B cell (primary cell): Measurements from ENCODE around the gene COL28A1.

Source experiments
- EZH2 ChIP-seq: IDR thresholded peaks from 2 replicates; pipeline ENCODE4 v1.6.1; 2012; ENCODE audit warnings: borderline replicate concordance, low read depth, mild to moderate bottlenecking, moderate library complexity, low read length; ENCODE audit not compliant: insufficient read depth, poor library complexity, severe bottlenecking
- TF ChIP-seq, protein P1 (sequence below): fragments of 200-600 bp; IDR thresholded peaks from one replicate; pipeline ENCODE4 v1.8.0; 2022; ENCODE audit warnings: antibody characterized with exemption, mild to moderate bottlenecking

DNA sequence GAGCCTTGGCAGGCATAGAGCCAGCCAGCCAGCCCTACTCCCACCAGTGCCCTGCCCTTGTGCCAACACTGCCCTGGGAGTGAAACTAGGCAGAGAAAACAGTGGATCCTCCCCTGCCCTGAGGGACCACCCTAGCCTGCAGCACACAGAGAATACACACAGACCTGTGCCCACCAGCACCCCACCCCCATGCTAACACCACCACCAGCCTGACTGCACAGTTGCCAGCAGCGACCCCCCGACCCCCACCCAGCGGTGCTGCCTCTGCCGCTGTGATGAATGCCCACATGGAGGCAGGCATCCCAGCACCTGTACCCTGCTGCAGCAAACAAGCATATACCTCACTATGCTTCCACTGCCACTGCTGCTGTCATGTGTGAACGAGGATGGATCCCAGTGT lies 21.6 kb upstream of the COL28A1 start:
- TF ChIP-seq, protein P1, sequence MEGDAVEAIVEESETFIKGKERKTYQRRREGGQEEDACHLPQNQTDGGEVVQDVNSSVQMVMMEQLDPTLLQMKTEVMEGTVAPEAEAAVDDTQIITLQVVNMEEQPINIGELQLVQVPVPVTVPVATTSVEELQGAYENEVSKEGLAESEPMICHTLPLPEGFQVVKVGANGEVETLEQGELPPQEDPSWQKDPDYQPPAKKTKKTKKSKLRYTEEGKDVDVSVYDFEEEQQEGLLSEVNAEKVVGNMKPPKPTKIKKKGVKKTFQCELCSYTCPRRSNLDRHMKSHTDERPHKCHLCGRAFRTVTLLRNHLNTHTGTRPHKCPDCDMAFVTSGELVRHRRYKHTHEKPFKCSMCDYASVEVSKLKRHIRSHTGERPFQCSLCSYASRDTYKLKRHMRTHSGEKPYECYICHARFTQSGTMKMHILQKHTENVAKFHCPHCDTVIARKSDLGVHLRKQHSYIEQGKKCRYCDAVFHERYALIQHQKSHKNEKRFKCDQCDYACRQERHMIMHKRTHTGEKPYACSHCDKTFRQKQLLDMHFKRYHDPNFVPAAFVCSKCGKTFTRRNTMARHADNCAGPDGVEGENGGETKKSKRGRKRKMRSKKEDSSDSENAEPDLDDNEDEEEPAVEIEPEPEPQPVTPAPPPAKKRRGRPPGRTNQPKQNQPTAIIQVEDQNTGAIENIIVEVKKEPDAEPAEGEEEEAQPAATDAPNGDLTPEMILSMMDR = no peak
- no peak for TF ChIP-seq EZH2
